PC-9 (cell line): ENCODE data around the gene BBS9. TPM values are rescaled to one million over a fixed set of nuclear protein-coding genes. Genes with fewer than 3 reads are reported as not detected.
"Not testable (repeated sequence)": the region's sequence is repeated elsewhere in the genome, so short reads cannot be mapped to it uniquely, and the experiment has no call there.

Experiments used
- BruUV-seq: library from RNA; stranded (reverse); fragments of 400-500 nt; replicated peaks from 2 replicates; lab custom pipeline; 2021; lab: Mats Ljungman, UMichigan
- CTCF ChIA-PET: fragments of 300-600 bp; sonication (Branson Sonifier 250); formaldehyde crosslinking; loops from one replicate; lab custom pipeline; 2022; ENCODE audit warnings: antibody characterized with exemption; lab: Charles Lee
- POLR2A ChIA-PET: fragments of 300-600 bp; sonication (Branson Sonifier 250); formaldehyde crosslinking; loops from one replicate; lab custom pipeline; 2022; ENCODE audit warnings: antibody characterized with exemption; ENCODE audit not compliant: unreplicated experiment; lab: Charles Lee
- DNase-seq, 2 experiments: peaks; one replicate each; pipeline versions ENCODE4 v3.0.0 to v3.0.0-alpha.2; 2015 to 2022; ENCODE audit warnings: mixed read lengths in 1 of 2
- H2AFZ ChIP-seq: fragments of 200-600 bp; sonication (generic); 2 replicates; pipeline ENCODE4 v1.8.1; 2017; ENCODE audit warnings: antibody characterized with exemption
- H3F3A ChIP-seq: fragments of 200-600 bp; sonication (generic); 2 replicates; pipeline ENCODE4 v1.8.1; 2017; ENCODE audit warnings: antibody characterized with exemption, mild to moderate bottlenecking, low read depth; ENCODE audit not compliant: insufficient read depth
- H3K27ac ChIP-seq: fragments of 200-600 bp; sonication (generic); 2 replicates; pipeline ENCODE4 v1.6.1; 2016; ENCODE audit warnings: mixed run types
- H3K27me3 ChIP-seq: fragments of 200-600 bp; sonication (generic); 2 replicates; pipeline ENCODE4 v1.6.1; 2016; ENCODE audit warnings: low read depth, mixed run types; ENCODE audit not compliant: insufficient read depth
- H3K36me3 ChIP-seq: fragments of 200-600 bp; sonication (generic); 2 replicates; pipeline ENCODE4 v1.6.1; 2016; ENCODE audit warnings: low read depth, mixed run types
- H3K4me1 ChIP-seq: fragments of 200-600 bp; sonication (generic); replicated peaks from 2 replicates; pipeline ENCODE4 v1.6.1; 2016; ENCODE audit warnings: mixed run types; ENCODE audit not compliant: insufficient read depth
- H3K4me2 ChIP-seq: fragments of 200-600 bp; sonication (generic); 2 replicates; pipeline ENCODE4 v1.6.1; 2017; ENCODE audit warnings: mixed run types
- H3K4me3 ChIP-seq: fragments of 200-600 bp; sonication (generic); 2 replicates; pipeline ENCODE4 v1.6.1; 2016; ENCODE audit warnings: mixed run types
- H3K79me2 ChIP-seq: fragments of 200-600 bp; sonication (generic); 2 replicates; pipeline ENCODE4 v1.6.1; 2017; ENCODE audit warnings: low read depth, mixed run types
- H3K9me2 ChIP-seq: fragments of 200-600 bp; sonication (generic); 2 replicates; pipeline ENCODE4 v1.8.1; 2017; ENCODE audit warnings: mild to moderate bottlenecking; ENCODE audit not compliant: insufficient read depth
- H3K9me3 ChIP-seq: fragments of 200-600 bp; sonication (generic); 2 replicates; pipeline ENCODE4 v1.8.1; 2016; ENCODE audit warnings: low read depth; ENCODE audit not compliant: insufficient read depth
- H4K20me1 ChIP-seq: fragments of 200-600 bp; sonication (generic); 2 replicates; pipeline ENCODE4 v1.8.1; 2017; ENCODE audit not compliant: insufficient read depth
- CTCF ChIP-seq: fragments of 200-600 bp; sonication (generic); conservative IDR thresholded peaks from 2 replicates; pipeline ENCODE4 v1.6.1; 2017; ENCODE audit warnings: mixed run types, antibody characterized with exemption, mild to moderate bottlenecking, moderate library complexity
- EZH2 ChIP-seq: fragments of 200-600 bp; sonication (generic); IDR thresholded peaks from 2 replicates; pipeline ENCODE4 v1.8.0; 2017; ENCODE audit warnings: antibody characterized with exemption, low read depth
- intact Hi-C: fragments of 100-400 bp; cut with micrococcal nuclease; formaldehyde crosslinking; loops from one replicate; pipeline ENCODE4 v1.10.0; 2022; ENCODE audit not compliant: unreplicated experiment
- total RNA-seq: library from RNA; stranded (reverse); gene quantifications from 2 replicates; pipeline ENCODE4 v1.2.3, GENCODE V29; 2021

Gene BBS9
- total RNA-seq, 1 experiment from 2014 or later, result 12.4 TPM

DNA sequence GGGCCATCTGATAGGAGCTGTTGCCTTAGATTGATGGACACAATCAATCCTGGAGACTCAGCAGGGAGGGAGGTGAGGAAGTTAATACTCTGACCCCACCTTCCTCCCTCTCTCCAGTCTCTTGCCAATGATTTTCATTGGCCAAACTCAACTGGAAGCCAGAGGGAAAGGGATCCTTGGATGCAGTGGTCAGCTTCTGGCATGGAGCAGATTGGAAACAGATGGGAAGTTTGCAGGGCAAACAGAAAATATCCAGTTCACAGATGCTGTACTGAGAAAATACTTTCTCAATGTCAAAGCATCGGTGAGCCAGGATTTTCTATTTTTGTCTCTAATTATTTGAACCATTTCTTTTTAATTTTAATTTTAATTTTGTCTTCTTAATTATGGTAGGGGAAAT is 170.8 kb downstream of the BBS9 start:
- Histone ChIP-seq H2AFZ (no peak overlapping the region), H4K20me1 (no peaks in the 10 kb centered on the region), H3K4me3 (no peak overlapping the region), H3K9me2 (no peaks in the 10 kb centered on the region), H3K27me3 (no peaks in the 10 kb centered on the region), H3K4me2 (no peak overlapping the region), H3K27ac (no peak overlapping the region), H3K79me2 (no peaks in the 10 kb centered on the region), H3K4me1 (no peaks in the 10 kb centered on the region), H3K36me3 (no peaks in the 10 kb centered on the region), H3K9me3 (peaks cover 17% of the 10 kb centered on the region), H3F3A (no peaks in the 10 kb centered on the region)
- DNase-seq, result no peak
- ChIA-PET CTCF (no interaction called here), POLR2A (no interaction called here)
- no peak for TF ChIP-seq EZH2
- no peak for TF ChIP-seq CTCF
- intact Hi-C loops, result no loop called here
- no TSS peak for BruUV-seq

GRCh38 chr7:33300742-33301141 is 171.4 kb downstream of the BBS9 start:
- Histone ChIP-seq H4K20me1 (no peaks in the 10 kb centered on the region), H3K9me3 (peaks cover 17% of the 10 kb centered on the region), H3K36me3 (no peaks in the 10 kb centered on the region), H3K4me3 (no peak overlapping the region), H3K27ac (no peak overlapping the region), H2AFZ (no peak overlapping the region), H3K9me2 (no peaks in the 10 kb centered on the region), H3K79me2 (no peaks in the 10 kb centered on the region), H3K27me3 (no peaks in the 10 kb centered on the region), H3K4me2 (no peak overlapping the region), H3K4me1 (no peaks in the 10 kb centered on the region), H3F3A (no peaks in the 10 kb centered on the region)
- no TSS peak for BruUV-seq
- CTCF ChIA-PET, result no interaction called here
- no peak for DNase-seq
- intact Hi-C loops, result no loop called here
- POLR2A ChIA-PET, result no interaction called here
- TF ChIP-seq CTCF (no peak), EZH2 (no peak)

- H3F3A ChIP-seq, H3K36me3 ChIP-seq, H3K4me2 ChIP-seq, H3K27me3 ChIP-seq, BruUV-seq, H3K27ac ChIP-seq, H4K20me1 ChIP-seq, CTCF ChIA-PET, H3K4me3 ChIP-seq, H3K4me1 ChIP-seq, POLR2A ChIA-PET, H3K79me2 ChIP-seq, H2AFZ ChIP-seq, H3K9me2 ChIP-seq, DNase-seq, intact Hi-C loops: not testable (repeated sequence)
- H3K9me3 ChIP-seq, result peaks cover 17% of the 10 kb centered on the region
Observed at GRCh38 chr7:33303978-33304557, 174.7 kb downstream of the BBS9 start.

DNA sequence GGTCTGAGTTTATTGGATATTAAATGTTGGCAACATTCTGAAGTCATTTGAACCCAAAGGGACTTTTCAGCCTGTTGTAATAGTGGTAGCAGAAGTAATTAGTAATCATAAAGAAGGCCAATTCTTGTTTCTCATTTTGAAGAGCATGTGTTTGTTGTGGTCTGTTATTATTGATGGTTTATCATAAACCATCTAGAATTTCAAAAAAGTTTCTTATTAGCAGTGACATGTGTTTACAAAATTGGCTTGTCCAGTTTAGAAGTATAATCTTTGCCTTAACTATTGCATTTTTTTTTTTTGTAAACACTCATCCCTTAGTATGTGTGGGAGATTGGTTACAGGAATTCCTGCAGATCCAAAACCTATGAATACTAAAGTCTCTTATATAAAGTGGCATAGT is 177.8 kb downstream of the BBS9 start:
- no peaks in the 10 kb centered on the region for H4K20me1 ChIP-seq
- TF ChIP-seq EZH2, result no peak
- TF ChIP-seq CTCF, result no peak
- H3K4me1 ChIP-seq, result 0 out of 2 replicates have a peak, but pooled peaks cover 5% of the 10 kb centered on the region
- no peaks in the 10 kb centered on the region for H3K36me3 ChIP-seq
- POLR2A ChIA-PET, result no interaction called here
- DNase-seq, result no peak
- no peak overlapping the region for H3K27ac ChIP-seq
- H3K4me2 ChIP-seq, result no peak overlapping the region
- H3F3A ChIP-seq, result no peaks in the 10 kb centered on the region
- intact Hi-C loops, result no loop called here
- no peaks in the 10 kb centered on the region for H3K9me3 ChIP-seq
- CTCF ChIA-PET, result no interaction called here
- H2AFZ ChIP-seq, result no peak overlapping the region
- no peaks in the 10 kb centered on the region for H3K27me3 ChIP-seq
- H3K79me2 ChIP-seq, result no peaks in the 10 kb centered on the region
- no TSS peak for BruUV-seq
- H3K4me3 ChIP-seq, result no peak overlapping the region
- H3K9me2 ChIP-seq, result no peaks in the 10 kb centered on the region
